B cell (primary cell): ENCODE results near the gene PTMS.

Experiments
- EZH2 ChIP-seq: IDR thresholded peaks from 2 replicates; pipeline ENCODE4 v1.6.1; 2012; ENCODE audit warnings: borderline replicate concordance, low read depth, mild to moderate bottlenecking, moderate library complexity, low read length; ENCODE audit not compliant: insufficient read depth, poor library complexity, severe bottlenecking
- TF ChIP-seq, protein P1 (sequence below): fragments of 200-600 bp; IDR thresholded peaks from one replicate; pipeline ENCODE4 v1.8.0; 2022; ENCODE audit warnings: antibody characterized with exemption, mild to moderate bottlenecking

GRCh38 chr12:6765634-6766581 is at the start of gene PTMS:
- TF ChIP-seq, protein P1, sequence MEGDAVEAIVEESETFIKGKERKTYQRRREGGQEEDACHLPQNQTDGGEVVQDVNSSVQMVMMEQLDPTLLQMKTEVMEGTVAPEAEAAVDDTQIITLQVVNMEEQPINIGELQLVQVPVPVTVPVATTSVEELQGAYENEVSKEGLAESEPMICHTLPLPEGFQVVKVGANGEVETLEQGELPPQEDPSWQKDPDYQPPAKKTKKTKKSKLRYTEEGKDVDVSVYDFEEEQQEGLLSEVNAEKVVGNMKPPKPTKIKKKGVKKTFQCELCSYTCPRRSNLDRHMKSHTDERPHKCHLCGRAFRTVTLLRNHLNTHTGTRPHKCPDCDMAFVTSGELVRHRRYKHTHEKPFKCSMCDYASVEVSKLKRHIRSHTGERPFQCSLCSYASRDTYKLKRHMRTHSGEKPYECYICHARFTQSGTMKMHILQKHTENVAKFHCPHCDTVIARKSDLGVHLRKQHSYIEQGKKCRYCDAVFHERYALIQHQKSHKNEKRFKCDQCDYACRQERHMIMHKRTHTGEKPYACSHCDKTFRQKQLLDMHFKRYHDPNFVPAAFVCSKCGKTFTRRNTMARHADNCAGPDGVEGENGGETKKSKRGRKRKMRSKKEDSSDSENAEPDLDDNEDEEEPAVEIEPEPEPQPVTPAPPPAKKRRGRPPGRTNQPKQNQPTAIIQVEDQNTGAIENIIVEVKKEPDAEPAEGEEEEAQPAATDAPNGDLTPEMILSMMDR: no peak
- TF ChIP-seq EZH2: no peak
